ENCODE data around the gene FLVCR2.

Gene FLVCR2

GRCh38 chr14:75660630-75661498 lies 82.4 kb downstream of the FLVCR2 start, which contains the start of the genes ERG28 and TTLL5:
ERG28 (minus strand) TSS chr14:75660876; CDS start chr14:75657502, 3,374 bp downstream.
TTLL5 (plus strand) TSS chr14:75661246; CDS start chr14:75663150, 1,904 bp downstream.
- DNase-seq (ENCODE audit: insufficient read length, low spot score) (peak; percentile 97), FAIRE-seq (no peak)
- no peak for TF ChIP-seq CTCF (IDR thresholded peaks at IDR 0.05; ENCODE audit: insufficient read depth, missing control alignments)

- no peak for DNase-seq (ENCODE audit: insufficient read length, low spot score)
- no peak for TF ChIP-seq CTCF (IDR thresholded peaks at IDR 0.05; ENCODE audit: insufficient read depth, missing control alignments)
- FAIRE-seq, result no peak
Observed at GRCh38 chr14:75661499-75661814, 83.0 kb downstream of the FLVCR2 start.

GRCh38 chr14:75662966-75663365 lies 84.5 kb downstream of the FLVCR2 start:
- DNase-seq (ENCODE audit: insufficient read length, low spot score), result no peak
- no peak for TF ChIP-seq CTCF (IDR thresholded peaks at IDR 0.05; ENCODE audit: insufficient read depth, missing control alignments)
- no peak for FAIRE-seq

- no peak for FAIRE-seq
- no peak for DNase-seq (ENCODE audit: insufficient read length, low spot score)
- TF ChIP-seq CTCF (IDR thresholded peaks at IDR 0.05; ENCODE audit: insufficient read depth, missing control alignments), result no peak
Observed at GRCh38 chr14:75667099-75667765, 88.8 kb downstream of the FLVCR2 start.

GRCh38 chr14:75672605-75673192 lies 94.3 kb downstream of the FLVCR2 start:
- FAIRE-seq, result no peak
- TF ChIP-seq CTCF (IDR thresholded peaks at IDR 0.05; ENCODE audit: insufficient read depth, missing control alignments), result no peak
- DNase-seq (ENCODE audit: insufficient read length, low spot score), result no peak

GRCh38 chr14:75673345-75674035 lies 95.1 kb downstream of the FLVCR2 start:
- DNase-seq (ENCODE audit: insufficient read length, low spot score) (no peak), FAIRE-seq (no peak)
- no peak for TF ChIP-seq CTCF (IDR thresholded peaks at IDR 0.05; ENCODE audit: insufficient read depth, missing control alignments)
